ENCODE data around the gene ZCCHC24. TPM values are rescaled to one million over a fixed set of nuclear protein-coding genes. Genes with fewer than 3 reads are reported as not detected.

The ZCCHC24 gene
- total and polyA plus RNA-seq, 2 of the 8 experiments (the other 6 are each of a cell fraction or from before 2014, with no cell fraction given), result 3.9 to 6.9 TPM

GRCh38 chr10:79434223-79434687, 11.2 kb downstream of the ZCCHC24 start (continued):
- no peak for TF ChIP-seq CHD7 (IDR thresholded peaks at IDR 0.05; ENCODE audit: insufficient replicate concordance, low read length)
- TF ChIP-seq RAD21 (IDR thresholded peaks at IDR 0.05 in 1 of 2, conservative IDR thresholded peaks at IDR 0.05 in 1 of 2; ENCODE audit: low read depth in 2 of 2, low read length in 2 of 2), result no peak
- TF ChIP-seq SP1 (IDR thresholded peaks at IDR 0.05; ENCODE audit: low read depth, low read length), result no peak
- TF ChIP-seq SIX5 (IDR thresholded peaks at IDR 0.05; ENCODE audit: low read depth, low read length), result no peak
- no peak for TF ChIP-seq JUN (IDR thresholded peaks at IDR 0.05; ENCODE audit: low read depth, low read length)
- TF ChIP-seq JUND (IDR thresholded peaks at IDR 0.05; ENCODE audit: low read length), result no peak
- TF ChIP-seq POLR2AphosphoS5 (IDR thresholded peaks at IDR 0.05; ENCODE audit: low read depth, low read length), result no peak
- TF ChIP-seq ASH2L (IDR thresholded peaks at IDR 0.05; ENCODE audit: low read length), result no peak
